Fibroblast of pulmonary artery (primary cell): ENCODE results near the gene PLA2G6.
A peak's percentile ranks its signal among the peaks of the same experiment; 100 is the strongest.
"Not testable (repeated sequence)": the region's sequence is repeated elsewhere in the genome, so short reads cannot be mapped to it uniquely, and the experiment has no call there.

Experiments
- DNase-seq: peaks from one replicate; pipeline ENCODE4 v3.0.0-alpha.2; 2010; ENCODE audit warnings: low read depth
- H3K4me3 ChIP-seq: replicated peaks from 2 replicates; pipeline ENCODE4 v1.5.1; 2011; ENCODE audit warnings: low read depth, mild to moderate bottlenecking, control low read depth, low read length, moderate library complexity
- TF ChIP-seq, protein P1 (sequence below): IDR thresholded peaks from 2 replicates; pipeline ENCODE4 v1.5.1; 2011; ENCODE audit warnings: mild to moderate bottlenecking, control low read depth, low read length, inconsistent platforms; ENCODE audit errors: missing control alignments

PLA2G6 gene

DNA sequence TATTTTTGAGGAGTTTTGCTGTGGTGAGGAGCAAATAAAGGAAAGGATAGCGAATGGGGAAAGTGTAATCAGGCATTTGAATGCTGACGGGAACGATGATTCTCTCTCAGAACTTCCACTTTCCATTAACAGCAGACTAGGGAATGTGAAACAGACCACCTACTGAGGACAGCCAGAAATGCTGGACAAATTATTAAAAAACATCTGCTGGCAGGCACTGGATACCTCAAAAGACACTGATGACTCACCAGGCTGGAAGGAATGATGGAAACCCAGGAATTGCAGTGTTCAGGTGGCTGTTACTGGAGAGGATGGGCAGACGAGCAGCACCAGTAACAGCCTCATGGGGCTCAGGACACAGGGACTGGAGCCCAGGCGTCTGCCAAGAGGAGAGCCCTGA is 33.4 kb downstream of the PLA2G6 start:
- TF ChIP-seq, protein P1, sequence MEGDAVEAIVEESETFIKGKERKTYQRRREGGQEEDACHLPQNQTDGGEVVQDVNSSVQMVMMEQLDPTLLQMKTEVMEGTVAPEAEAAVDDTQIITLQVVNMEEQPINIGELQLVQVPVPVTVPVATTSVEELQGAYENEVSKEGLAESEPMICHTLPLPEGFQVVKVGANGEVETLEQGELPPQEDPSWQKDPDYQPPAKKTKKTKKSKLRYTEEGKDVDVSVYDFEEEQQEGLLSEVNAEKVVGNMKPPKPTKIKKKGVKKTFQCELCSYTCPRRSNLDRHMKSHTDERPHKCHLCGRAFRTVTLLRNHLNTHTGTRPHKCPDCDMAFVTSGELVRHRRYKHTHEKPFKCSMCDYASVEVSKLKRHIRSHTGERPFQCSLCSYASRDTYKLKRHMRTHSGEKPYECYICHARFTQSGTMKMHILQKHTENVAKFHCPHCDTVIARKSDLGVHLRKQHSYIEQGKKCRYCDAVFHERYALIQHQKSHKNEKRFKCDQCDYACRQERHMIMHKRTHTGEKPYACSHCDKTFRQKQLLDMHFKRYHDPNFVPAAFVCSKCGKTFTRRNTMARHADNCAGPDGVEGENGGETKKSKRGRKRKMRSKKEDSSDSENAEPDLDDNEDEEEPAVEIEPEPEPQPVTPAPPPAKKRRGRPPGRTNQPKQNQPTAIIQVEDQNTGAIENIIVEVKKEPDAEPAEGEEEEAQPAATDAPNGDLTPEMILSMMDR = no peak
- peak; percentile 54 for DNase-seq
- H3K4me3 ChIP-seq = no peak overlapping the region

GRCh38 chr22:38146166-38146565 is 35.5 kb downstream of the PLA2G6 start:
- not testable (repeated sequence) for DNase-seq, H3K4me3 ChIP-seq

GRCh38 chr22:38144025-38144405 is 37.6 kb downstream of the PLA2G6 start:
- TF ChIP-seq, protein P1 = no peak
- H3K4me3 ChIP-seq = no peak overlapping the region
- DNase-seq = no peak

GRCh38 chr22:38142606-38143005 is 39.0 kb downstream of the PLA2G6 start:
- TF ChIP-seq, protein P1 = no peak
- H3K4me3 ChIP-seq = no peak overlapping the region
- no peak for DNase-seq

DNA sequence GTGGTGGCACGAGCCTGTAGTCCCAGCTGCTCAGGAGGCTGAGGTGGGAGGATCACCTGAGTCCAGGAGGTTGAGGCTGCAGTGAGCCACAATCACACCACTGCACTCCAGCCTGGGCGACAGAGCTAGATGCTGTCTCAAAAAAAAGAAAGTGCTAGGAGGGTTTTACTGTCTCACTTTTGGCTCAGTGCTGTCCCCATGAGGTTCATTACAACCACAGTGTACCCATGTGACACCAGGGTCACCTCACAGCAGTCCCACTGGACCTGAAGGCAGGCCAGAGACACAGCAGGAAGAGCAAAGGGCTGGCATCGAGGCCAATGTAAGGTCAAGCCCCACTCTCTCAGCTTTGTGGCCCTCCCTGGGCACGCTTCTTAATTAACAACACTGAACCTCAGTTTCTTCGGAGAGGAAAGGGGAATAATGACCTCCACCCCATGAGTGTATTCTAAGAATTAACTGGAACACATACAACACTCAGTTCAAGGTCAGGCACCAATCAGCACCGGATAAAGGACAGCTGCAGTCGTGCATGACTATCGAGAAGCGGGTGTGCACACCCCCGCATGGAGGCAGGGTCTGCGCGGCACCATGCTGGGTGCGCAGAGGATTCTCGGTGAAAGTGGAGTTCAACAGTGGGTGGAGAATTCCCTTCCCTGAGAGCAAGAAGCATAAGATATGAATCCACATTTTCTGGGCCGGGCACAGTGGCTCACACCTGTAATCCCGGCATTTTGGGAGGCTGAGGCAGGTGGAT is 40.2 kb downstream of the PLA2G6 start:
- DNase-seq = no peak
- TF ChIP-seq, protein P1 = no peak
- no peak overlapping the region for H3K4me3 ChIP-seq

DNA sequence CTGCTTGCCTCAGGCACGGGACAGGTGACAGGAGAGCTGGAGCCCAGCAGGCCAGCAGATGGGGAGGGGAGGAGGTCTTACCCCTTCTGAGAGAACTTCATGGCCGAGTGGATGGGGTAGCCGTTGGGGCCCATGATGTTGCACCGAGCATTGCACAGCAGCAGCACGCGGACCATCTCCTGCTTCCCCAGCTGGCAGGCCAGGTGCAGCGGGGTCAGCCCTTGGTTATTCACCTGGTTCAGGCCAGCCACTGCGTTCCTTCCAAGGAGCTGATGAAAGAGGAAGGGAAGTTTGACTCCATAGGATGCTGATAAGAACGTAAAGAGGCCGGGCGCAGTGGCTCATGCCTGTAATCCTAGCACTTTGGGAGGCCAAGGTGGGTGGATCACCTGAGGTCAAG is 41.7 kb downstream of the PLA2G6 start:
- H3K4me3 ChIP-seq = no peak overlapping the region
- TF ChIP-seq, protein P1 = no peak
- no peak for DNase-seq

DNA sequence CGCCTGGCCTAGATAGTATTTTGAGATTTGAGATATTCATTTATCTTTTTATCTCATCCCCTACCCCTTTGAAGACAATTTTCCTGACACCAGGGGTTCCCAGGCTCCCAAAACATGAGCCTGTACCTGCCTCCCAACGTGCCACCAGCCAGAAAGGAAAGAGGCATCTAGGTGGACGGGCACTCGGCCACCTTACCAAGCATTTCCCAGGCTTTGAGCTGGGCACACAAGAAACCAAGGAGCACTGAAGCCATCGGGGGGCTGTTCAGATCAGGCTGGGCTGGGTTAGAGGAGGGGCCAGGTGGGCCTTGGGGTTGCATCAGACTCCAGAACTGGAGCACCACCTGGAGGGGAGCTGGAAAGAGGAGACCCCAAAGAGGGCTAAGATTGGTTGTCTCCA is 42.7 kb downstream of the PLA2G6 start:
- DNase-seq = no peak
- H3K4me3 ChIP-seq = no peak overlapping the region
- TF ChIP-seq, protein P1 = no peak
